Endothelial cell of umbilical vein (primary cell): ENCODE results near the gene TPCN2. TPM values are rescaled to one million over a fixed set of nuclear protein-coding genes. Genes with fewer than 3 reads are reported as not detected.

Source experiments
- BruUV-seq: library from RNA; stranded (reverse); fragments of 400-500 nt; replicated peaks from 2 replicates; lab custom pipeline; 2021; lab: Mats Ljungman, UMichigan
- CTCF ChIA-PET: fragments of 300-600, 350-600 bp; sonication (Branson Sonifier 250); formaldehyde crosslinking; loops from one replicate; lab custom pipeline; 2021; ENCODE audit warnings: antibody characterized with exemption, inconsistent platforms; lab: Charles Lee
- POLR2A ChIA-PET: fragments of 300-600, 350-600 bp; sonication (Branson Sonifier 250); formaldehyde crosslinking; loops from one replicate; lab custom pipeline; 2021; ENCODE audit warnings: antibody characterized with exemption, inconsistent platforms; lab: Charles Lee
- DNase-seq: peaks from one replicate; pipeline ENCODE4 v3.0.0-alpha.2; 2011; ENCODE audit warnings: low read depth, low spot score
- FAIRE-seq: peaks from 2 replicates; lab custom pipeline; 2011; peaks lifted over from hg19 to GRCh38; lab: Jason Lieb, UNC
- H2AFZ ChIP-seq: 2 replicates; pipeline ENCODE4 v1.6.0; 2012; ENCODE audit warnings: low read depth, low read length, control low read depth, inconsistent platforms
- H3K27ac ChIP-seq: 2 replicates; pipeline ENCODE4 v1.5.1; 2011; ENCODE audit warnings: low read depth, mild to moderate bottlenecking, control low read depth, low read length, moderate library complexity; ENCODE audit not compliant: insufficient read depth
- H3K27me3 ChIP-seq, 2 experiments: 2 replicates each; pipeline versions ENCODE4 v1.6.0 to v1.6.1; 2011; ENCODE audit warnings: low read length in 2 of 2, mixed read lengths in 1 of 2; ENCODE audit not compliant: control insufficient read depth in 2 of 2, insufficient read depth in 2 of 2
- H3K36me3 ChIP-seq, 2 experiments: 2 replicates in 1 of 2; 3 replicates in 1 of 2; pipeline ENCODE4 v1.5.1; 2011; ENCODE audit warnings: low read length in 2 of 2, mild to moderate bottlenecking in 1 of 2, moderate library complexity in 1 of 2; ENCODE audit not compliant: control insufficient read depth in 2 of 2, insufficient read depth in 2 of 2; ENCODE audit errors: extremely low read depth in 1 of 2
- H3K4me1 ChIP-seq: 3 replicates; pipeline ENCODE4 v1.5.1; 2011; ENCODE audit warnings: mild to moderate bottlenecking, low read length; ENCODE audit not compliant: control insufficient read depth, insufficient read depth; ENCODE audit errors: extremely low read depth
- H3K4me2 ChIP-seq: 2 replicates; pipeline ENCODE4 v1.6.1; 2011; ENCODE audit warnings: low read length, control low read depth, mixed read lengths; ENCODE audit not compliant: insufficient read depth
- H3K4me3 ChIP-seq, 3 experiments: fragments of 200-600 bp in 1 of 3; sonication (generic), shearing (Covaris generic) in 1 of 3; replicated peaks in 1 of 3; 2 replicates each; pipeline ENCODE4 v1.5.1; 2011 to 2016; ENCODE audit warnings: control low read depth in 3 of 3, low read length in 3 of 3, mild to moderate bottlenecking in 2 of 3, inconsistent platforms in 1 of 3, low read depth in 1 of 3, moderate library complexity in 1 of 3; ENCODE audit not compliant: insufficient read depth in 1 of 3
- H3K79me2 ChIP-seq: 2 replicates; pipeline ENCODE4 v1.6.0; 2012; ENCODE audit warnings: low read length, inconsistent platforms; ENCODE audit not compliant: control insufficient read depth, insufficient read depth
- H3K9ac ChIP-seq: replicated peaks from 2 replicates; pipeline ENCODE3; 2011; ENCODE audit warnings: low read length, control low read depth; ENCODE audit not compliant: insufficient read depth; ENCODE audit errors: extremely low read depth
- H3K9me1 ChIP-seq: replicated peaks from 3 replicates; pipeline ENCODE4 v1.6.0; 2011; ENCODE audit warnings: mild to moderate bottlenecking, low read length; ENCODE audit not compliant: control insufficient read depth, insufficient read depth; ENCODE audit errors: extremely low read depth
- H3K9me3 ChIP-seq: replicated peaks from 2 replicates; pipeline ENCODE4 v1.5.1; 2012; ENCODE audit warnings: low read length, inconsistent platforms; ENCODE audit not compliant: control insufficient read depth, insufficient read depth
- H4K20me1 ChIP-seq: replicated peaks from 2 replicates; pipeline ENCODE3; 2011; ENCODE audit warnings: mild to moderate bottlenecking, low read length; ENCODE audit not compliant: control insufficient read depth, insufficient read depth; ENCODE audit errors: extremely low read depth
- CTCF ChIP-seq, 2 donors: IDR thresholded peaks; 1 replicate in 1 of 2; 2 replicates in 1 of 2; pipeline ENCODE4 v1.5.1; 2011; ENCODE audit warnings: low read length in 2 of 2, mild to moderate bottlenecking in 2 of 2, moderate library complexity in 2 of 2, control low read depth in 1 of 2, inconsistent platforms in 1 of 2, low read depth in 1 of 2; ENCODE audit not compliant: insufficient read depth in 1 of 2; ENCODE audit errors: extremely low read depth in 1 of 2
- EZH2 ChIP-seq: IDR thresholded peaks from 2 replicates; pipeline ENCODE4 v1.6.1; 2012; ENCODE audit warnings: borderline replicate concordance, low read depth, mild to moderate bottlenecking, moderate library complexity, low read length, inconsistent platforms; ENCODE audit not compliant: severe bottlenecking
- FOS ChIP-seq: IDR thresholded peaks from 2 replicates; pipeline ENCODE4 v1.6.1; 2011; ENCODE audit warnings: mild to moderate bottlenecking, low read length, moderate library complexity, borderline replicate concordance; ENCODE audit not compliant: insufficient read depth
- GATA2 ChIP-seq: IDR thresholded peaks from 2 replicates; pipeline ENCODE4 v1.7.0; 2011; ENCODE audit warnings: low read depth, mild to moderate bottlenecking, moderate library complexity, mixed read lengths, low read length; ENCODE audit not compliant: insufficient read length, insufficient read depth
- JUN ChIP-seq: IDR thresholded peaks from 2 replicates; pipeline ENCODE4 v1.6.1; 2011; ENCODE audit warnings: borderline replicate concordance, low read depth; ENCODE audit not compliant: insufficient read length, insufficient read depth
- MAX ChIP-seq: IDR thresholded peaks from 2 replicates; pipeline ENCODE4 v1.6.1; 2011; ENCODE audit not compliant: insufficient read depth, insufficient read length
- MYC ChIP-seq: IDR thresholded peaks from one replicate; pipeline ENCODE4 v1.6.1; 2011; ENCODE audit warnings: mild to moderate bottlenecking, low read depth, low read length
- POLR2A ChIP-seq: IDR thresholded peaks from 2 replicates; pipeline ENCODE4 v1.6.1; 2012; ENCODE audit warnings: low read depth, mild to moderate bottlenecking, control low read depth, low read length
- POLR2AphosphoS5 ChIP-seq: IDR thresholded peaks from 2 replicates; pipeline ENCODE4 v1.6.1; 2012; ENCODE audit warnings: low read depth, mild to moderate bottlenecking, control low read depth, low read length, moderate library complexity; ENCODE audit not compliant: insufficient read depth
- dilution Hi-C: fragments of 300-500 bp; cut with MboI; formaldehyde crosslinking; loops from one replicate; pipeline ENCODE4 v1.15.0; 2019; ENCODE audit warnings: low sequenced_read_pairs; ENCODE audit not compliant: extremely low pct_ligation_motif_present
- intact Hi-C: fragments of 100-400 bp; cut with micrococcal nuclease; formaldehyde crosslinking; loops from one replicate; pipeline ENCODE4 v1.10.0; 2022
- polyA plus RNA-seq, 4 experiments: library from polyadenylated mRNA; depleted of rRNA in 3 of 4; stranded (reverse) in 3 of 4; unstranded in 1 of 4; fragments of >200 nt; gene quantifications; 2 replicates each; pipeline versions ENCODE4 v1.2.1 to v1.2.3, GENCODE V29; 2011 to 2012; ENCODE audit warnings: missing spikeins in 1 of 4
- total RNA-seq: library from RNA; stranded (reverse); gene quantifications from 2 replicates; pipeline ENCODE4 v1.2.3, GENCODE V29; 2021

Gene TPCN2
- total and polyA plus RNA-seq, 2 donors (not counting 3 experiments of a cell fraction or from before 2014, with no cell fraction given) = 10.3 to 13.4 TPM

GRCh38 chr11:69151836-69152235 is 103.1 kb downstream of the TPCN2 start:
- FAIRE-seq = no peak

More at GRCh38 chr11:69151836-69152235, 103.1 kb downstream of the TPCN2 start:
- ChIA-PET CTCF (interaction anchor here (1.5 kb wide), 1 partner anchor 20 kb away, joined by 9 read pairs; no protein-coding TSS in a partner anchor), POLR2A (no interaction called here)
- no peak overlapping the region for H2AFZ ChIP-seq
- no peaks in the 10 kb centered on the region for H3K9me3 ChIP-seq
- H3K4me1 ChIP-seq = no peaks in the 10 kb centered on the region
- H4K20me1 ChIP-seq = no peaks in the 10 kb centered on the region
- no peaks in the 10 kb centered on the region for H3K79me2 ChIP-seq
- peaks cover 0 to 6% of the 10 kb centered on the region in 2 experiments for H3K27me3 ChIP-seq
- no peak for DNase-seq
- no peak overlapping the region for H3K4me2 ChIP-seq
- intact Hi-C loops (no loop called here), dilution Hi-C loops (no loop called here)
- no TSS peak for BruUV-seq
- no peaks in the 10 kb centered on the region for H3K9me1 ChIP-seq
- H3K36me3 ChIP-seq = no peaks in the 10 kb centered on the region
- no peak overlapping the region for H3K4me3 ChIP-seq
- no peak for TF ChIP-seq MYC
- no peak for TF ChIP-seq GATA2
- no peak for TF ChIP-seq FOS
- no peak for TF ChIP-seq POLR2A
- no peak for TF ChIP-seq JUN
- TF ChIP-seq EZH2 = no peak
- no peak for TF ChIP-seq POLR2AphosphoS5
- TF ChIP-seq MAX = no peak
- TF ChIP-seq CTCF (IDR thresholded peaks at IDR 0.05; ENCODE audit: extremely low read depth in 1 of 2, insufficient read depth in 1 of 2, low read depth in 1 of 2, low read length in 2 of 2) = no peak
- no peak overlapping the region for H3K27ac ChIP-seq
- H3K9ac ChIP-seq = no peak overlapping the region
